H7 (cell line): Measurements from ENCODE around the gene RNU5D-1. TPM values are rescaled to one million over a fixed set of nuclear protein-coding genes. Genes with fewer than 3 reads are reported as not detected.

Experiments
- total RNA-seq: library from RNA; depleted of rRNA; stranded (reverse); fragments of >200 nt; shearing (Covaris generic); gene quantifications from 2 replicates; pipeline ENCODE4 v1.2.3, GENCODE V29; 2014; rRNA removed

RNU5D-1 gene
- total RNA-seq, 1 experiment from 2014 or later: not detected

Other genes starting within 250 kb of the RNU5D-1 start
- 6.0 and 9.0 TPM in 2 replicates for gene TMEM53, start 56.7 kb downstream of the RNU5D-1 start, total RNA-seq
- gene ARMH1, start 56.5 kb downstream of the RNU5D-1 start, total RNA-seq: 0.62 TPM in 1 of 2 replicates, not detected in the other
- gene KIF2C, start 8.7 kb upstream of the RNU5D-1 start, total RNA-seq: 164 and 209 TPM in 2 replicates
- 3,197 and 3,561 TPM in 2 replicates for gene RPS8, start 44.4 kb upstream of the RNU5D-1 start, total RNA-seq
- gene BEST4, start 57.0 kb upstream of the RNU5D-1 start, total RNA-seq: 0.80 and 1.4 TPM in 2 replicates
- gene PLK3, start 69.2 kb upstream of the RNU5D-1 start, total RNA-seq: 4.9 and 10.1 TPM in 2 replicates
- 1.00 TPM in 1 of 2 replicates, not detected in the other for gene DYNLT4, start 76.2 kb upstream of the RNU5D-1 start, total RNA-seq
- gene BTBD19, start 77.4 kb upstream of the RNU5D-1 start, total RNA-seq: 0.78 and 1.4 TPM in 2 replicates
- 0.18 and 0.42 TPM in 2 replicates for gene PTCH2, start 112.1 kb upstream of the RNU5D-1 start, total RNA-seq